D721Med (cell line): ENCODE data around the gene PSEN1.

ENCODE experiments used
- DNase-seq: peaks from one replicate; pipeline ENCODE4 v3.0.0; 2011; ENCODE audit warnings: low spot score; ENCODE audit not compliant: insufficient read length
- FAIRE-seq: peaks from 2 replicates; lab custom pipeline; 2011; peaks lifted over from hg19 to GRCh38; lab: Jason Lieb, UNC
- CTCF ChIP-seq: IDR thresholded peaks from 2 replicates; pipeline ENCODE4 v1.5.1; 2012; ENCODE audit warnings: mild to moderate bottlenecking, control low read depth; ENCODE audit not compliant: insufficient read depth; ENCODE audit errors: missing control alignments

Gene PSEN1

DNA sequence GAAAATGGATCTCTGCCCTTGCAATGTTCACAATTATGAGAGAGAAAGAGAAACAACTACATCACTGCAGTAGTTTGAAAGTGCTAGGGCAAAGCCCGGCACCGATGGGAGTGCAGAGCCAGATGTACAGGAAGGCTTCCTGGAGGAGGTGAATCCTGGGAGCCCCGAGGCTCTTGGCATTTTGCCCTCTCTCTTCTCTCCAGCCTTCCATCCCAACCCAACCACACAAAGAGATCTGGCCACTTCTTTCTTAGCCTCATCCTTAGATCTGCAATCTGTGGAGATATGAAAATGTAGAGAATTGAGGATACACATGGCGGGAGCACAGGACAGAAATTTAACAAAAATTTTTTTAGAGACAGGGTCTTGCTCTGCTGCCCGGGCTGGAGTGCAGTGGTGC is 97.7 kb downstream of the PSEN1 start:
- DNase-seq: no peak
- FAIRE-seq: no peak
- no peak for TF ChIP-seq CTCF

DNA sequence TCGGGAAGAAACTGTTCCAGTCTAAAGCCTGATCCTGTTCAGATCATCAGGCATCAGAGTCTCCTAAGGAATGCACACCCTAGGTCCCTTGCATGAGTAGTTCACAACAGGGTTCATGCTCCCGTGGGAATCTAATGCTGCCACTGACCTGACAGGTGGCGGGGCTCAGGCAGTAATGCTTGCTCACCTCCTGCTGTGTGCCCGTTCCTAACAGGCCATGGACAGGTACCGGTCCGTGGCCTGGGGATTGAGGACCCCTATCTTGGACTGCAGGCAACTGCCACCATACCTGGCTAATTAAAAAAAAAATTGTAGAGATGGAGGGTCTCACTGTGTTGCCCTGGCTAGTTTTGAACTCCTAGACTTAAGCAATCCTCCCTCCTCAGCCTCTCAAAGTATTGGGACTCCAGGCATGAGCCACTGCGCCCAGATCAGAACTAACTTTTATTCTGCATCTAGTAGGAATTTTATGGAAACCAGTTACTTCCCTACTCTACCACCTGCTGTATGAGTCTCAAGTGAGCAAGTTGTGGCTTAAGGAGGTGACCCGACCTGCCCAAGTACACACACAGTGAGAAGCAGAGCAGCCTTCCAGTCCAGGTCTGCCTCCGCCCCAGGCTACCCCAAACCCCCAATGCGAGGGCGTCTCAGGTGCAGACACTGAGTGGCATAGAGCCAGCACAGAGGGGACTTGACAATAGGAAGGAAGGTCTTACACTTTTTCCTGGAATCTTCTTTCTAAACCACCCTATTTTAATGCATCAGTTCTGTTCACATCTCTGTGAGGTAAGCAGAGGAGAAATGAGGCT is 98.5 kb downstream of the PSEN1 start:
- TF ChIP-seq CTCF: no peak
- no peak for DNase-seq
- FAIRE-seq: no peak

GRCh38 chr14:73235531-73236155 is 99.3 kb downstream of the PSEN1 start:
- DNase-seq (peak; percentile 31), FAIRE-seq (no peak)
- no peak for TF ChIP-seq CTCF

- FAIRE-seq (no peak), DNase-seq (no peak)
- no peak for TF ChIP-seq CTCF
Measured at GRCh38 chr14:73236157-73236556, 99.8 kb downstream of the PSEN1 start.

GRCh38 chr14:73236752-73237218 is 100.5 kb downstream of the PSEN1 start:
- DNase-seq (no peak), FAIRE-seq (no peak)
- no peak for TF ChIP-seq CTCF

DNA sequence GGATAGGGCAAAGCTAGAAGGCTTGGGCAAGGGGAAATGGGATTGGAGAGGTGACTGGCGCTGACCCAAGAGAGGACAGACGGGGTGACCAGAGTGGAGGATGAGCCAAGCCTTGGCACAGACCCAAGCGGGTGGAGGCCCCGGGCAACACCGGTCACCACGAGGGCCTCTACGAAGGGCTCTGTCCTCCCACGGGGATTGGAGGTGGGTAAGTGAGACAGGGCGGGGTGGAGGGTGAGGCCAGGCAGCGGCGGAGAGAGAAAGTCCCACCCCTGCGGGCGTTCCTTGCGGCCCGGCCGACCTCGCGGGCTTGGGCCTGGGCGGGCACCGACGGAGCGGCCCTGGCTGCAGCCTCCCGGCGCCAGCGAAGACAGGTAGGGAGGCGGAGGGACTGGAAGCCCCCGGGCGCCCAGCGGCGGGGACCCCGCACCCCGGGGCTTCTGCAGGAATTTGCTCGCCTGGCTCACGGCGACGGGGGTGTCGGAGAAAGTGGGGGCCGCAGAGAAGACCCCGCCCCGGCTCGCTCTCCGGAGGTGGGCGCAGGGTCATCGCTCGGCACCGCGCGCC is 101.0 kb downstream of the PSEN1 start, which contains the start of gene PAPLN:
PAPLN (plus strand) TSS at position 288 of the 567 bp plus-strand sequence. CDS start 2,273 bp downstream, outside the sequence.
- FAIRE-seq: no peak

More for the DNA sequence above, 101.0 kb downstream of the PSEN1 start, which contains the start of gene PAPLN:
- peak; percentile 16 for DNase-seq
- TF ChIP-seq CTCF: no peak
